ENCODE results near the gene LILRB3. TPM values are rescaled to one million over a fixed set of nuclear protein-coding genes. Genes with fewer than 3 reads are reported as not detected.
"Not testable (repeated sequence)": the region's sequence is repeated elsewhere in the genome, so short reads cannot be mapped to it uniquely, and the experiment has no call there.

Gene LILRB3
- total RNA-seq, 6 experiments from 2014 or later: 1.3 to 8.7 (median 6.2) TPM

GRCh38 chr19:54218259-54218658, 4.5 kb downstream of the LILRB3 start:
- Histone ChIP-seq H3K36me3 (peaks cover 0 to 3% (median 1%) of the 10 kb centered on the region in 4 donors), H3K4me1 (peaks cover 0 to 7% (median 0%) of the 10 kb centered on the region in 4 donors), H3K4me3 (no peak overlapping the region), H3K9me3 (no peaks in the 10 kb centered on the region), H3K27me3 (no peaks in the 10 kb centered on the region), H3K27ac (no peak overlapping the region)
- intact Hi-C loops (cut with DNase I): no loop called here
- no CpG with 5 or more reads among the region's 8 CpGs for WGBS (ENCODE audit: insufficient coverage, low coverage, low lambda C conversion rate, missing lambda C conversion rate)
- TF ChIP-seq CTCF (IDR thresholded peaks at IDR 0.05) (no peak), POLR2A (IDR thresholded peaks at IDR 0.05) (no peak)
- ATAC-seq (peak in 1 of 4 donors; percentile 3), DNase-seq (no peak)

GRCh38 chr19:54217517-54218247, 5.1 kb downstream of the LILRB3 start:
- H3K27ac ChIP-seq; H3K4me3 ChIP-seq; DNase-seq; ATAC-seq; H3K4me1 ChIP-seq; H3K27me3 ChIP-seq; intact Hi-C loops (cut with DNase I); H3K36me3 ChIP-seq; H3K9me3 ChIP-seq: not testable (repeated sequence)
- WGBS (ENCODE audit: insufficient coverage, low coverage, low lambda C conversion rate, missing lambda C conversion rate): 51% methylated on average over 3 of the region's 20 CpGs

GRCh38 chr19:54216869-54217268, 5.9 kb downstream of the LILRB3 start:
- intact Hi-C loops (cut with DNase I): no loop called here
- WGBS (ENCODE audit: insufficient coverage, low coverage, low lambda C conversion rate, missing lambda C conversion rate): 90% methylated on average over 5 of the region's 9 CpGs
- TF ChIP-seq CTCF (IDR thresholded peaks at IDR 0.05): no peak
- Histone ChIP-seq H3K27ac (no peak overlapping the region), H3K27me3 (no peaks in the 10 kb centered on the region), H3K9me3 (no peaks in the 10 kb centered on the region), H3K4me1 (peaks cover 0 to 7% (median 0%) of the 10 kb centered on the region in 4 donors), H3K36me3 (peaks cover 0 to 3% (median 1%) of the 10 kb centered on the region in 4 donors), H3K4me3 (no peak overlapping the region)
- no peak for DNase-seq
- ATAC-seq: peak in 1 of 4 donors; percentile 16

DNA sequence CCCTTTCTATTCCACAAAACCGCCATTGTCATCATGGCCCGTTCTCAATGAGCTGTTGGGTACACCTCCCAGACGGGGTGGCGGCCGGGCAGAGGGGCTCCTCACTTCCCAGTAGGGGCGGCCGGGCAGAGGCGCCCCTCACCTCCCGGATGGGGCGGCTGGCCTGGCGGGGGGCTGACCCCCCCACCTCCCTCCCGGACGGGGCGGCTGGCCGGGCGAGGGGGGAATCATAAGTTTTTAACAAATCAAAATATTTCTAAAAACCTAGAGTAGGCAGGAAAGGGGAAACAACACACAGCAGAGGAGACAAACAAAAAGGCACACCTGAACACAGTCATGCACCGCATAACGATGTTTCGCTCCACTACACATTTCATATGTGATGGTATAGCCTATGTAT, 8.1 kb downstream of the LILRB3 start:
- H3K9me3 ChIP-seq; ATAC-seq; H3K4me3 ChIP-seq; H3K36me3 ChIP-seq; H3K27me3 ChIP-seq; intact Hi-C loops (cut with DNase I); H3K27ac ChIP-seq; DNase-seq: not testable (repeated sequence)
- H3K4me1 ChIP-seq: peaks cover 0 to 23% (median 7%) of the 10 kb centered on the region in 4 donors
- WGBS (ENCODE audit: insufficient coverage, low coverage, low lambda C conversion rate, missing lambda C conversion rate): 92% methylated on average over 12 of the region's 19 CpGs

DNA sequence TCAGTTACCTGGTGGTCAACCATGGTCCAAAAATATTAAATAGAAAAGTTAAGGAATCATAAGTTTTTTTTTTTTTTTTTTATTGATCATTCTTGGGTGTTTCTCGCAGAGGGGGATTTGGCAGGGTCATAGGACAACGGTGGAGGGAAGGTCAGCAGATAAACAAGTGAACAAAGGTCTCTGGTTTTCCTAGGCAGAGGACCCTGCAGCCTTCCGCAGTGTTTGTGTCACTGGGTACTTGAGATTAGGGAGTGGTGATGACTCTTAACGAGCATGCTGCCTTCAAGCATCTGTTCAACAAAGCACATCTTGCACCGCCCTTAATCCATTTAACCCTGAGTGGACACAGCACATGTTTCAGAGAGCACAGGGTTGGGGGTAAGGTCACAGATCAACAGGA, 8.6 kb downstream of the LILRB3 start:
- H3K4me3 ChIP-seq; DNase-seq; intact Hi-C loops (cut with DNase I); H3K36me3 ChIP-seq; ATAC-seq; H3K9me3 ChIP-seq; H3K27ac ChIP-seq; H3K27me3 ChIP-seq: not testable (repeated sequence)
- H3K4me1 ChIP-seq: peaks cover 0 to 28% (median 10%) of the 10 kb centered on the region in 4 donors
- 33% methylated on average over 3 of the region's 5 CpGs for WGBS (ENCODE audit: insufficient coverage, low coverage, low lambda C conversion rate, missing lambda C conversion rate)

DNA sequence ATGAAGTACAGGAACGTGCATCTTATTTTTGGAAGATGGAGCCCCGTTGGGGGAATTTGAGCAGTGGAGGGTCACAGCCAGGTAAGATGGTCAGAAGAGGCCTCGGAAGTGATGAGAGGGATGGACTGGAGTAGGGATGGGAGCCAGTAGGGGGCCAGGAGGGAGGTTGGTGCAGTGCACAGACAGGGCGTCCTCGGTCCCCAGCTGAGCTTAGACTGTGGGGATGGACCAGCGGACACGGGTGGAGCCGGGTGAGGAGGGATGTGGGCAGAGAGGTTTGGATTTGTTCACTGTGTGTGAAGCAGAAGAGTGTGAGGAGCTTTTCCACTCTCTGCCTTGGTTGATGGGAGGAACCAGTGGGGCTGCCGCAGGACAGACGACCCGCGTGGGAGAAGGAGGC, 11.6 kb downstream of the LILRB3 start:
- WGBS (ENCODE audit: insufficient coverage, low coverage, low lambda C conversion rate, missing lambda C conversion rate): 64% methylated on average over 4 of the region's 12 CpGs
- Histone ChIP-seq H3K4me1 (peaks cover 0 to 58% (median 28%) of the 10 kb centered on the region in 4 donors), H3K36me3 (peaks cover 0 to 17% (median 12%) of the 10 kb centered on the region in 4 donors), H3K27me3 (no peaks in the 10 kb centered on the region), H3K4me3 (peak overlapping the region in 2 of 3 donors; percentile 40 to 53), H3K27ac (peak overlapping the region; percentile 86 to 98 (median 91)), H3K9me3 (no peaks in the 10 kb centered on the region)
- DNase-seq: no peak
- intact Hi-C loops (cut with DNase I): no loop called here
- no peak for TF ChIP-seq CTCF (IDR thresholded peaks at IDR 0.05)
- no peak for TF ChIP-seq POLR2A (IDR thresholded peaks at IDR 0.05)
- no peak for ATAC-seq
